Endothelial cell of umbilical vein (primary cell): Measurements from ENCODE around the gene SEMA4G.

Experiments
- EZH2 ChIP-seq: IDR thresholded peaks from 2 replicates; pipeline ENCODE4 v1.6.1; 2012; ENCODE audit warnings: borderline replicate concordance, low read depth, mild to moderate bottlenecking, moderate library complexity, low read length, inconsistent platforms; ENCODE audit not compliant: severe bottlenecking
- JUN ChIP-seq: IDR thresholded peaks from 2 replicates; pipeline ENCODE4 v1.6.1; 2011; ENCODE audit warnings: borderline replicate concordance, low read depth; ENCODE audit not compliant: insufficient read length, insufficient read depth
- POLR2A ChIP-seq: IDR thresholded peaks from 2 replicates; pipeline ENCODE4 v1.6.1; 2012; ENCODE audit warnings: low read depth, mild to moderate bottlenecking, control low read depth, low read length
- POLR2AphosphoS5 ChIP-seq: IDR thresholded peaks from 2 replicates; pipeline ENCODE4 v1.6.1; 2012; ENCODE audit warnings: low read depth, mild to moderate bottlenecking, control low read depth, low read length, moderate library complexity; ENCODE audit not compliant: insufficient read depth
- TF ChIP-seq, protein P1 (sequence below), 2 donors: IDR thresholded peaks; 1 replicate in 1 of 2; 2 replicates in 1 of 2; pipeline ENCODE4 v1.5.1; 2011; ENCODE audit warnings: low read length in 2 of 2, mild to moderate bottlenecking in 2 of 2, moderate library complexity in 2 of 2, control low read depth in 1 of 2, inconsistent platforms in 1 of 2, low read depth in 1 of 2; ENCODE audit not compliant: insufficient read depth in 1 of 2; ENCODE audit errors: extremely low read depth in 1 of 2

DNA sequence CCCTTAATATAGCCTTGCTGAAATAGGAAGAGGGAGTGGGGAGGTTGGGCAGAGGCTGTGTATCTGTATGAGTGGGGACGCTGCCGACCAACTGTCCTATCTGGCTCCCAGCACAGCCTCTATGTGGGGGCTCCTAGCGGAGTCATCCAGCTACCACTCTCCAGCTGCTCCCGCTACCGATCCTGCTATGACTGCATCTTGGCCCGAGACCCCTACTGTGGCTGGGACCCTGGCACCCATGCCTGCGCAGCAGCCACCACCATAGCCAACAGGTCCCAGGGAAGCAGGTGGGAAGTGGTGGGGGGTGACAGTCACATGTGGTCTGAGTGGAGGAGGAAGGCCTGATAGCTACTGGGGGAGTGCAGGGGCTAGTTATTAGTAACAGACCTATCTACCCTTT, 11.4 kb downstream of the SEMA4G start:
- TF ChIP-seq EZH2 (no peak), POLR2A (no peak), POLR2AphosphoS5 (no peak), JUN (no peak)
- TF ChIP-seq, protein P1, sequence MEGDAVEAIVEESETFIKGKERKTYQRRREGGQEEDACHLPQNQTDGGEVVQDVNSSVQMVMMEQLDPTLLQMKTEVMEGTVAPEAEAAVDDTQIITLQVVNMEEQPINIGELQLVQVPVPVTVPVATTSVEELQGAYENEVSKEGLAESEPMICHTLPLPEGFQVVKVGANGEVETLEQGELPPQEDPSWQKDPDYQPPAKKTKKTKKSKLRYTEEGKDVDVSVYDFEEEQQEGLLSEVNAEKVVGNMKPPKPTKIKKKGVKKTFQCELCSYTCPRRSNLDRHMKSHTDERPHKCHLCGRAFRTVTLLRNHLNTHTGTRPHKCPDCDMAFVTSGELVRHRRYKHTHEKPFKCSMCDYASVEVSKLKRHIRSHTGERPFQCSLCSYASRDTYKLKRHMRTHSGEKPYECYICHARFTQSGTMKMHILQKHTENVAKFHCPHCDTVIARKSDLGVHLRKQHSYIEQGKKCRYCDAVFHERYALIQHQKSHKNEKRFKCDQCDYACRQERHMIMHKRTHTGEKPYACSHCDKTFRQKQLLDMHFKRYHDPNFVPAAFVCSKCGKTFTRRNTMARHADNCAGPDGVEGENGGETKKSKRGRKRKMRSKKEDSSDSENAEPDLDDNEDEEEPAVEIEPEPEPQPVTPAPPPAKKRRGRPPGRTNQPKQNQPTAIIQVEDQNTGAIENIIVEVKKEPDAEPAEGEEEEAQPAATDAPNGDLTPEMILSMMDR (IDR thresholded peaks at IDR 0.05; ENCODE audit: extremely low read depth in 1 of 2, insufficient read depth in 1 of 2, low read depth in 1 of 2, low read length in 2 of 2) = no peak
